SKM-1 treated with dmso at 0.1 percent for 144 hours (cell line): ENCODE results near the gene ELAVL1.

Experiments used
- DNase-seq: peaks from one replicate; lab custom pipeline; 2025; ENCODE audit not compliant: unreplicated experiment; lab: John Stamatoyannopoulos, UW

Gene ELAVL1

GRCh38 chr19:7986321-7987113 lies 18.9 kb downstream of the ELAVL1 start:
- DNase-seq = no peak

GRCh38 chr19:7985481-7985911 lies 19.9 kb downstream of the ELAVL1 start:
- DNase-seq = no peak

GRCh38 chr19:7983995-7984837 lies 21.2 kb downstream of the ELAVL1 start:
- no peak for DNase-seq

GRCh38 chr19:7983286-7983950 lies 22.0 kb downstream of the ELAVL1 start:
- DNase-seq = no peak

- DNase-seq = no peak
These were observed 22.8 kb downstream of the ELAVL1 start for GRCh38 chr19:7982651-7983099.

- no peak for DNase-seq
These were observed 23.3 kb downstream of the ELAVL1 start for GRCh38 chr19:7982103-7982502.

- no peak for DNase-seq
These were observed 23.8 kb downstream of the ELAVL1 start for GRCh38 chr19:7981661-7982060.

GRCh38 chr19:7981199-7981598 lies 24.2 kb downstream of the ELAVL1 start:
- DNase-seq = no peak

- DNase-seq = no peak
These were observed 24.8 kb downstream of the ELAVL1 start for GRCh38 chr19:7980635-7981121.

GRCh38 chr19:7980168-7980567 lies 25.3 kb downstream of the ELAVL1 start:
- DNase-seq = no peak

- no peak for DNase-seq
These were observed 25.9 kb downstream of the ELAVL1 start for GRCh38 chr19:7979559-7979958.

GRCh38 chr19:7979011-7979410 lies 26.4 kb downstream of the ELAVL1 start:
- no peak for DNase-seq

GRCh38 chr19:7978179-7978825 lies 27.1 kb downstream of the ELAVL1 start:
- DNase-seq = no peak

- no peak for DNase-seq
These were observed 27.8 kb downstream of the ELAVL1 start for GRCh38 chr19:7977723-7978040.

- DNase-seq = no peak
These were observed 28.3 kb downstream of the ELAVL1 start for GRCh38 chr19:7977021-7977722.

- no peak for DNase-seq
These were observed 29.0 kb downstream of the ELAVL1 start for GRCh38 chr19:7976461-7976860.

GRCh38 chr19:7975037-7975436 lies 30.4 kb downstream of the ELAVL1 start:
- DNase-seq = no peak

- DNase-seq = no peak
These were observed 31.6 kb downstream of the ELAVL1 start for GRCh38 chr19:7973883-7974282.

- DNase-seq = no peak
These were observed 33.6 kb downstream of the ELAVL1 start for GRCh38 chr19:7971553-7972520.
